ENCODE measurements around the gene U2AF1L4. TPM values are rescaled to one million over a fixed set of nuclear protein-coding genes. Genes with fewer than 3 reads are reported as not detected.
A peak's percentile ranks its signal among the peaks of the same experiment; 100 is the strongest.

Gene U2AF1L4
- total RNA-seq, 1 donor from 2014 or later: 2.4 TPM

GRCh38 chr19:35713506-35713850 is 31.7 kb downstream of the U2AF1L4 start:
- no peak for DNase-seq (ENCODE audit: low read depth in 2 of 2)

GRCh38 chr19:35712567-35713505 is 32.4 kb downstream of the U2AF1L4 start:
- DNase-seq (ENCODE audit: low read depth in 2 of 2): no peak

DNA sequence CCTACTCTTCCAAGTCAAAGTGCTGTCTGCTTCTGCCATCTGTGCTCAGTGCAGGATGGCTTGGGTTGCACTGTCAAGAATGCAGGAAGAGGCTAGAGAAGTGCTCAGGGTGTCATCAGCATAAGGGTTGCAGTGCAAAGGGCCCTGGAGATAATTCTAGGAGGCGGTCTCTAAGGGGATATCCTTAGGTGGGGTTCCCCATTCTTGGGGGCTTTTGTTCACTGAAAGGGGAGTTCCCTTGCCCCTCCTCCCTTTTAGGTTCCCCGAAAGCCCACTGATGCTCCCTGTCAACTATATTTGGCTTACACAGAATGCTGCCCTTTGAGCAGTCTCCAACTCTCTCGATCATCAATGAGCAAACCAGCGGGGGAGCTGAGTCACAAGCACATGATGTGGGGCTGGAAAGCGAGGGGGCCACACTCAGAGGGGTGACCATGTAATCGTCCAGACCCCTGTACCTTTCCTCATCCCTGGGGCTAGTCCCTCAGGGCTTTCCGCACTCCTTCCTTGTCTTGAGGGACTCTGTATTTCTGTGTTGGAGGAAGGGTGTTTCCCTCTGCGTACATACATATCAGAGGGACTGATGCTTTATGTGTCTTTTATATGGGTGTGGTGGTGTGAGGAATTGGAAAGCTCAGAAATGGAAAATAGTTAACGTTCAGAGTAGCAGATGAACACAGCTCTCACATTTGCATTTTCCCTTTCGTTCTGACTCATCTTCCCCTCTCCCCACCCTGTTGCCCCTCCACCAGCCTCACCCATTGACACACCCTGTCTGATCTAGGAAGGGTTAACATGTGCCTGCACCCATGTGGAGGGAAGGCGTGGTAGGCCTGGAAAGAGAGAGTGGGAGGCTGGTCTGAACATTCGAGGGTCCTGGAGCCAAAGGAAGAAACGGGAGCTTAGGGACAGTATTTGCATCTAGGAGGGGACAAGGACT is 34.2 kb downstream of the U2AF1L4 start:
- DNase-seq (ENCODE audit: low read depth in 2 of 2): no peak

DNA sequence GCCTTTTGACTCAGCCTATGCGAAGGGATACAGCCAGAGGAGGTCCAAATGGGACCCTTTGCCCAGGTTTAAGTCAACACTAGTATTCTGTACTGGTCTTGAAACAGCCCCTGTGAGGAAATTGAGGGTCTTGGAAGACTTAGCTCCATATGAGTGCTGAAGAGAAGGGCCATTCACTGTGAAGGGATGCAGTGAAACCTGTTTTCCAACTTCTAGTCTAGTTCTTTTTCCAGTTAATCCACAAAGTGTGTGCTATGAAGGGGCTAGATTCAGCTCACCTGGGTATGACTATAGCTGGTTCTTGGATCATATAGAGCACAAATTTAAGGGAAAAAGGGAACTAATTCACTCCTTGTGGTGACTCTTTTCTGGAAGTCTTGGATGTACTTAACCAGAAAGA is 36.8 kb downstream of the U2AF1L4 start:
- no peak for DNase-seq (ENCODE audit: low read depth in 2 of 2)

DNA sequence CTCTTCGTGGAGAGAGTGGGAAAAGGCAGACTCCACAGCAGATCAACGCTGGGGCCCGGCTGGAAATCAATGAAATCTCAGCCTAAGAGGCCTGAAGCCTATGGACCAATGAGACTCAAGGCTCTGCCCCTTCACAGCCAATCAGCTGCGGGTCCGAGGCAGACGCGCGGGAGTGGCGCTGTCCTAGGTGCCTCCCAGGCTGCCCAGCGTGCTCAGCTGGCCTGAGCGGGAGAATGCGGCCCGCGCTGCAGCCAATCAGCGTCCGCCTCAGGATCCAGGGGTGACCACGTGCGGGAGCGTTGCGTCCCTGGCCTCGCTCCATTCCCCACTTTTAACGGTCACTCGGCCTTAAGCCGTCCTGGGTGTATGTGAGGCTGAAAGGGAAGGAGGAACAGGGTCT is 41.0 kb downstream of the U2AF1L4 start, which contains the start of gene ZBTB32:
Gene ZBTB32 (plus strand): TSS at position 341 of the 400 bp plus-strand sequence. CDS start 10,069 bp downstream, outside the sequence.
- peak; percentile 55 to 82 for DNase-seq (ENCODE audit: low read depth in 2 of 2)

DNA sequence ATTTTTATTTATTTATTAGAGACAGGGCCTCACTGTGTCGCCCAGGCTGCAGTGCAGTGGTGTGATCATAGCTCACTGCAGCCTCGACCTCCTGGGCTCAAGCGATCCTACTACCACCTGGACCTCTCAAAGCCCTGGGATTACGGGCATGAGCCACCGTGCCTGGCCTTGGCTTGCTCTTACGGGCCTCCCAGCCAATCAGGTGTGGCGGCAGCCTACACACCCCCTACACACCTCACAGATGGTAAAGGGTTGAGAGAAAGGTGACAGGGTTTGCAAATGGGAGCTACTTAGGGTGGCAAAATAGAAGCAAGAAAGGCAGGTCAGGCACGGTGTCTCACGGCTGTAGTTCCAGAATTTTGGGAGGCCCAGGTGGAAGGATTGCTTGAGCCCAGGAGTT is 41.9 kb downstream of the U2AF1L4 start:
- no peak for DNase-seq (ENCODE audit: low read depth in 2 of 2)

DNA sequence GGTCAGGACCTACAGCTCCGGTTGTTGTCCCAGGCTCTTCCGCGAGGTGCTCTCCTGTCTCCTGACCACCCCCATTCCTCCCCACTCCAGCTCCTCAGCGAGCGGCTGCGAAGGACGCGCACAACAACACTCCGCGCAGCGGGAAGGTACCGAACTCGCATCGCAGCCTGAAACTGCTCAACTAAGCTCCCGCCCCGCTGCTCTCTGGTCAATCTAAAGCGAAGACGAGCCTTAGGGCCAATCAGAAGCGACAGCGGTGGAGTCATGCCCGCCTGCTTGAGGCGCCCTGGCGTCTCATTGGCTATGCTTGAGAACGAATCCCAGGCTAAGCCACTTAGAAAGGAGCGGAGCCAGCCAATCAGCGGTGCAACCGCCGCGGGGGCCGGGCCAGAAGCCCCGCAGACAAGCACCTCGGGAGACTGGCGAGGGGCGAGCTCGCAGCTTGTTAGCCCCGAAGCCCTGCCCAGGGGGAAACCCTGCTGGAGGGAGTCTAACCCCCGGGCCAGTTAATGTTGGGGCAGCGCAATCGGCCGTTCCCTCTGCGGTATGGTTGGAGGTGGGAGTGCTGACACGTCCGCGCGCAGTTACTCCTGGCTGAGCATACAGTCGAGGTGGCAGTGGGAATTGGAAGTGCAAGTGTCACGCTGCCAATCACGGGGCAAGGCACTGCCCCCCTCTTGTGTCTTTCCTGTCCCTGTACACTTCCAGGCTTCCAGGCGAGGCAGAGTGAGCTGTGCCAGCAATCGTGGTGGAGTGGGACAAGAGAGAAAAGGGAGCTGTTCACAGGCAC is 42.8 kb downstream of the U2AF1L4 start:
- peak; percentile 97 to 98 for DNase-seq (ENCODE audit: low read depth in 2 of 2)

DNA sequence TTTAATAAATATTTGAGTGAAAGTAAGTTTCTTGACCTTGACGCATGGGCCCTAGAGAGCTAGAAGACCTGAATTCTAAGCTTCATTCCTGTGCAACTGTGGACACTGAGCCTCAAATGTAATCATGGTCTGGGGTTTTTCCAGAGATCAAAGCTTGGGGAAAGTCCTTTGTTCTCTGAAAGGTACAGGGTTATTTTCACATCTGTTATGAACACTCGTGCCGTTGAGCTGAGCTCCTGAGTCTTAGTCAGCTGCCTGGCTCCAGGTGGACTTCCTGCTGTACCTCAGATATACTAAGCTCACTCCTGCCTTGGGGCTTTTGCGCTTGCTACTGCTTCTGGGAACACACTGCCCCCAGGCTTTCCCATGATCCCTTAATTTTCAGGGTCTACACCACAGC is 48.4 kb downstream of the U2AF1L4 start:
- DNase-seq (ENCODE audit: low read depth in 2 of 2): no peak

- no peak for DNase-seq (ENCODE audit: low read depth in 2 of 2)
These were observed 49.3 kb downstream of the U2AF1L4 start for GRCh38 chr19:35695895-35696422.

DNA sequence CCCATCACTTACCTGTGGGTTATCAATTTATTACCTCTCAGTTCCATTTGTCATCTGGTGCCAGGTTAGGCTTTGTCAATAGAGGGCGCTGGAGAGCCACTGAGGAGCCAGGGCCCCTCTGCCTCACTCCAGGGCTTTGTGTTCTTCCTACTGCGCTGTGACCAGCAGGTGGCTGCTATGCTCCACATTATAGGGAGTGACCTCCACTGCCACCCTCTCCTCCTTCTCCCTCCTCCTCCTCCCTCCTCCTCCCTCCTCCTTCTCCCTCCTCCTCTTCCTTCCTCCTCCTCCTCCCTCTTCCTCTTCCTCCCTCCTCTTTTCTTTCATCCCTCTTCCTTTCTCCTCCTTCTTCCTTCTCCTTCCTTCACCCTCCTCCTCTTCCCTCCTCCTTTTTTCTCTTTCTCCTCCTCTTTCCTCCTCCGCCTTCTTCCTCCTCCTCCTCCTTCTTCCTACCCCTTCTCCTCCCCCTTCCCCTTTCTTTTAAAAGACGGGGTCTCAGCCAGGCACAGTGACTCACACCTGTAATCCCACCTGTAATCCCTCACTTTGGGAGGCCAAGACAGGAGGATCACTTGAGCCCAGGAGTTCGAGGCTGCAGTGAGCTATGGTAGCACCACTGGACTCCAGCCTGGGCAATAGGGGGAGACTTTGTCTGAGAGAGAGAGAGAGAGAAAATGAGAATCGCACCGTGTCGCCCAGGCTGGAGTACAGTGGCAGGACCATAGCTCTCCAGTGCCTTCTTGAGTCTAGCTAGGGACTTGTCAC is 51.2 kb downstream of the U2AF1L4 start:
- DNase-seq (ENCODE audit: low read depth in 2 of 2): peak; percentile 74 to 87

GRCh38 chr19:35693422-35693821 is 51.8 kb downstream of the U2AF1L4 start:
- DNase-seq (ENCODE audit: low read depth in 2 of 2): no peak

Other genes with a start within 250 kb of the U2AF1L4 start
- not detected in 2 replicates for gene DMKN, start 231.8 kb downstream of the U2AF1L4 start, total RNA-seq
- gene SBSN, start 217.1 kb downstream of the U2AF1L4 start, total RNA-seq: not detected in 2 replicates
- not detected in 2 replicates for gene GAPDHS, start 212.0 kb downstream of the U2AF1L4 start, total RNA-seq
- 52.1 and 70.3 TPM in 2 replicates for gene TMEM147, start 199.8 kb downstream of the U2AF1L4 start, total RNA-seq
- not detected in 2 replicates for gene ATP4A, start 181.8 kb downstream of the U2AF1L4 start, total RNA-seq
- gene PMIS2, start 159.2 kb downstream of the U2AF1L4 start, total RNA-seq: not detected in 2 replicates
- gene HAUS5, start 132.7 kb downstream of the U2AF1L4 start, total RNA-seq: 4.9 and 5.6 TPM in 2 replicates
- gene RBM42, start 116.4 kb downstream of the U2AF1L4 start, total RNA-seq: 27.9 and 35.4 TPM in 2 replicates
- under 0.01 and 0.26 TPM in 2 replicates for gene ETV2, start 103.7 kb downstream of the U2AF1L4 start, total RNA-seq
- gene COX6B1, start 97.1 kb downstream of the U2AF1L4 start, total RNA-seq: 243 and 347 TPM in 2 replicates
- gene UPK1A, start 78.9 kb downstream of the U2AF1L4 start, total RNA-seq: not detected in 2 replicates
- not detected in 2 replicates for gene ZBTB32, start 40.9 kb downstream of the U2AF1L4 start, total RNA-seq
- 2.3 and 7.1 TPM in 2 replicates for gene KMT2B, start 27.4 kb downstream of the U2AF1L4 start, total RNA-seq
- gene IGFLR1, start 3.0 kb downstream of the U2AF1L4 start, total RNA-seq: 1.1 and 1.8 TPM in 2 replicates
- gene PSENEN, start 233 bp upstream of the U2AF1L4 start, total RNA-seq: 16.3 and 19.2 TPM in 2 replicates
- 3.0 and 3.8 TPM in 2 replicates for gene LIN37, start 3.2 kb upstream of the U2AF1L4 start, total RNA-seq
- gene HSPB6, start 11.6 kb upstream of the U2AF1L4 start, total RNA-seq: 0.13 and 0.25 TPM in 2 replicates
- 1.3 and 1.4 TPM in 2 replicates for gene PROSER3, start 12.8 kb upstream of the U2AF1L4 start, total RNA-seq
- 1.0 and 2.3 TPM in 2 replicates for gene ARHGAP33, start 30.1 kb upstream of the U2AF1L4 start, total RNA-seq
- not detected in 2 replicates for gene PRODH2, start 67.4 kb upstream of the U2AF1L4 start, total RNA-seq
- gene NPHS1, start 107.1 kb upstream of the U2AF1L4 start, total RNA-seq: not detected in 2 replicates
- not detected in 2 replicates for gene KIRREL2, start 111.5 kb upstream of the U2AF1L4 start, total RNA-seq
- gene APLP1, start 123.2 kb upstream of the U2AF1L4 start, total RNA-seq: 1.8 TPM in 2 replicates
- gene NFKBID, start 155.1 kb upstream of the U2AF1L4 start, total RNA-seq: 1.4 and 2.8 TPM in 2 replicates
- 0.38 and 0.39 TPM in 2 replicates for gene HCST, start 157.1 kb upstream of the U2AF1L4 start, total RNA-seq
- gene TYROBP, start 162.9 kb upstream of the U2AF1L4 start, total RNA-seq: not detected in 2 replicates
- 0.77 and 2.9 TPM in 2 replicates for gene LRFN3, start 191.0 kb upstream of the U2AF1L4 start, total RNA-seq
- 7.2 and 14.0 TPM in 2 replicates for gene SDHAF1, start 249.8 kb upstream of the U2AF1L4 start, total RNA-seq

Data from dermis microvascular lymphatic vessel endothelial cell (primary cell).